Measurements from ENCODE around the gene TFPI2. TPM values are rescaled to one million over a fixed set of nuclear protein-coding genes. Genes with fewer than 3 reads are reported as not detected.
A peak's percentile ranks its signal among the peaks of the same experiment; 100 is the strongest.

The TFPI2 gene
- total and polyA plus RNA-seq, 2 of the 4 experiments (the other 2 are of a cell fraction), result 48.9 to 99.0 TPM

- H3K9me1 ChIP-seq (ENCODE audit: insufficient read depth, low read length), result no peaks in the 10 kb centered on the region
- no peaks in the 10 kb centered on the region for H3K79me1 ChIP-seq (ENCODE audit: low read depth in 1 of 2, low read length in 2 of 2)
- no peaks in the 10 kb centered on the region for H4K20me1 ChIP-seq (ENCODE audit: insufficient read depth, low read length)
- intact Hi-C loops (cut with micrococcal nuclease) (no loop called here), dilution Hi-C loops (cut with HindIII; ENCODE audit: low sequenced_read_pairs, unreplicated experiment) (no loop called here), in situ Hi-C loops (cut with MboI; ENCODE audit: low sequenced_read_pairs) (no loop called here)
- H3K36me3 ChIP-seq (ENCODE audit: control insufficient read depth, insufficient read depth, low read length), result no peaks in the 10 kb centered on the region
- peak; percentile 1 for DNase-seq
- TF ChIP-seq MAZ (IDR thresholded peaks at IDR 0.05; ENCODE audit: borderline replicate concordance, low read depth, low read length), result no peak
- TF ChIP-seq CEBPB (IDR thresholded peaks at IDR 0.05; ENCODE audit: low read depth, low read length), result no peak
- no peak for TF ChIP-seq SMC3 (IDR thresholded peaks at IDR 0.05; ENCODE audit: low read depth, low read length)
- TF ChIP-seq RFX5 (IDR thresholded peaks at IDR 0.05; ENCODE audit: low read depth, low read length), result no peak
- TF ChIP-seq RCOR1 (IDR thresholded peaks at IDR 0.05; ENCODE audit: insufficient replicate concordance, low read length), result no peak
- TF ChIP-seq RAD21 (IDR thresholded peaks at IDR 0.05; ENCODE audit: low read length), result no peak
- H2BK120ac ChIP-seq (ENCODE audit: low read depth, low read length), result no peak overlapping the region
- H3K4me1 ChIP-seq (ENCODE audit: control insufficient read depth, insufficient read depth, low read length), result no peaks in the 10 kb centered on the region
- no peaks in the 10 kb centered on the region for H3K9me3 ChIP-seq (ENCODE audit: control insufficient read depth, insufficient read depth, low read length)
- ChIA-PET CTCF (interaction anchor here (1.2 kb wide), 1 partner anchor 51 kb away, joined by 3 read pairs; no protein-coding TSS in a partner anchor), POLR2A (ENCODE audit: unreplicated experiment) (no interaction called here)
- H3K56ac ChIP-seq (ENCODE audit: extremely low read depth, insufficient read depth, low read length), result no peak overlapping the region
- H3K9ac ChIP-seq (ENCODE audit: low read depth, low read length), result no peak overlapping the region
- H3K4me3 ChIP-seq (ENCODE audit: insufficient read depth, low read depth, low read length), result no peak overlapping the region
- H3K14ac ChIP-seq (replicated peaks; ENCODE audit: low read depth, low read length), result no peak overlapping the region
- no peak overlapping the region for H3K4me2 ChIP-seq (ENCODE audit: low read depth, low read length)
- H3K23ac ChIP-seq (ENCODE audit: low read depth, low read length), result no peak overlapping the region
- no peak overlapping the region for H4K91ac ChIP-seq (ENCODE audit: insufficient read depth, low read depth, low read length)
- no peak overlapping the region for H3K18ac ChIP-seq (ENCODE audit: low read depth, low read length)
- no peak overlapping the region for H2AK9ac ChIP-seq (replicated peaks; ENCODE audit: low read depth, low read length, poor library complexity)
- no peak overlapping the region for H3K4ac ChIP-seq (ENCODE audit: low read depth, low read length)
- H4K5ac ChIP-seq (ENCODE audit: low read depth, low read length), result no peak overlapping the region
- H2AFZ ChIP-seq (replicated peaks; ENCODE audit: low read length, poor library complexity), result no peak overlapping the region
- ATAC-seq (ENCODE audit: low read depth), result no peak
- H2BK15ac ChIP-seq (ENCODE audit: low read depth, low read length), result no peak overlapping the region
- BruUV-seq (replicated peaks), result no TSS peak
- no peak overlapping the region for H4K8ac ChIP-seq (ENCODE audit: low read depth in 2 of 2, low read length in 2 of 2)
- H3K27me3 ChIP-seq (ENCODE audit: control insufficient read depth, insufficient read depth, low read length), result no peaks in the 10 kb centered on the region
- no peak overlapping the region for H2BK20ac ChIP-seq (ENCODE audit: low read depth, low read length)
- no peak overlapping the region for H3K27ac ChIP-seq (ENCODE audit: insufficient read depth, low read length)
- H2BK5ac ChIP-seq (ENCODE audit: low read depth, low read length, poor library complexity, severe bottlenecking), result no peak overlapping the region
- no CpG with 5 or more reads among the region's 2 CpGs for WGBS, 2 experiments (ENCODE audit: extremely low coverage in 2 of 2, insufficient read length in 1 of 2)
- H2AK5ac ChIP-seq (ENCODE audit: low read depth, low read length), result no peak overlapping the region
Measured at GRCh38 chr7:93851536-93851935, 39.0 kb downstream of the TFPI2 start.
